ENCODE data around the gene VPS45.

Gene VPS45

DNA sequence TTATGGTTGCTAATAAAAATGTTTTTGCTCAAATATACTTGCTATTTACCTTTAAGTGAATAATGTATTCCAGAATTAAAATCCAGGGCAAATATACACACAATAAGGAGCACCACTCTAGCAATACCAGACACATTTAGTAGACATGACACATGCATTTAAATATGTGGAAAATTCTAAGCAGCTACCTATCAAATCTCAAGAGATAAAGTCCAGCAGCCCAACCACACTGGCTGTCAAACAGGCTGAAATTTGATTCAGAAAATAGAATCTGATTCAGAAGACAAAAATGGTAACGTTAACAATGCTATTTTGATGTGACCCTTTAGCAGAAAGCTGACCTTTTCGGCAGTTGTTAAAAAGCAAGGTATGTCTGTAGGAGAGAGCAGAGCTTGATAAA, 124.4 kb downstream of the VPS45 start:
- no peak for DNase-seq (ENCODE audit: low spot score)

DNA sequence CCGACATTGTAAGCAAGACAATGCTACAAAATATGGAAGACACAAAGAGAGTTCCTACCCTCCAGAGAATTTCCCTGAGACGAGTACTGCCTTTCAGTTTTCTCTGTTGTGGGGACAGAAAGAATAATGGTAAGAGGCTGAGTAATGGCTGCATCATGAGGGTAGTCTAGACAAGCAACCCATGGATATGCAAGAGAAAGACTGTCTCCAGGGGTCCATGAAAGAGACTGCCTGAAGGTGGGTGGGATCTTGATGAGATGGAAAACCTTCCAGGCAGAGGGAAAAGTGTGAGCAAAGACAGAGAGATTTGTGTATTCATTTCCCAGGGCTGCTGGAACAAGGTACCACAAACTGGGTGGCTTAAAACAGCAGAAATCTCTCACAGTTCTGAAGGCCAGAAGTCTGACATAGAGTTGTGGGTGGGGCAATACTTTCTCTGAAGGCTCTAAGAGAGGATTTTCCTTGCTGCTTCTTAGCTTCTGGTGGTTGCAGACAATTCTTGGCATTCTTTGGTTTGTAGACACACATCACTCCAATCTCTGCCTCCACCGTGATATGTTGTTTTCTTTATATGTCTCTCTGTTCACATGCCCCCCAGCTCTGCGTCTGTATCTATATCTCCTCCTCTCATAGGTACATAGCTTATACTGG, 126.9 kb downstream of the VPS45 start:
- DNase-seq (ENCODE audit: low spot score), result no peak
